ENCODE data around the gene NLRP13. TPM values are rescaled to one million over a fixed set of nuclear protein-coding genes. Genes with fewer than 3 reads are reported as not detected.

The NLRP13 gene
- total RNA-seq, 1 donor from 2014 or later = not detected

DNA sequence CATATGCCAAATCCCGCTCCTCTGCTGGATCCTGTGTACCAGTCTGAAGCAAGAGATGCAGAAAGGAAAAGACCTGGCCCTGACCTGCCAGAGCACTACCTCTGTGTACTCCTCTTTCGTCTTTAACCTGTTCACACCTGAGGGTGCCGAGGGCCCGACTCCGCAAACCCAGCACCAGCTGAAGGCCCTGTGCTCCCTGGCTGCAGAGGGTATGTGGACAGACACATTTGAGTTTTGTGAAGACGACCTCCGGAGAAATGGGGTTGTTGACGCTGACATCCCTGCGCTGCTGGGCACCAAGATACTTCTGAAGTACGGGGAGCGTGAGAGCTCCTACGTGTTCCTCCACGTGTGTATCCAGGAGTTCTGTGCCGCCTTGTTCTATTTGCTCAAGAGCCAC lies 73.7 kb downstream of the NLRP13 start:
- TF ChIP-seq, protein P1, sequence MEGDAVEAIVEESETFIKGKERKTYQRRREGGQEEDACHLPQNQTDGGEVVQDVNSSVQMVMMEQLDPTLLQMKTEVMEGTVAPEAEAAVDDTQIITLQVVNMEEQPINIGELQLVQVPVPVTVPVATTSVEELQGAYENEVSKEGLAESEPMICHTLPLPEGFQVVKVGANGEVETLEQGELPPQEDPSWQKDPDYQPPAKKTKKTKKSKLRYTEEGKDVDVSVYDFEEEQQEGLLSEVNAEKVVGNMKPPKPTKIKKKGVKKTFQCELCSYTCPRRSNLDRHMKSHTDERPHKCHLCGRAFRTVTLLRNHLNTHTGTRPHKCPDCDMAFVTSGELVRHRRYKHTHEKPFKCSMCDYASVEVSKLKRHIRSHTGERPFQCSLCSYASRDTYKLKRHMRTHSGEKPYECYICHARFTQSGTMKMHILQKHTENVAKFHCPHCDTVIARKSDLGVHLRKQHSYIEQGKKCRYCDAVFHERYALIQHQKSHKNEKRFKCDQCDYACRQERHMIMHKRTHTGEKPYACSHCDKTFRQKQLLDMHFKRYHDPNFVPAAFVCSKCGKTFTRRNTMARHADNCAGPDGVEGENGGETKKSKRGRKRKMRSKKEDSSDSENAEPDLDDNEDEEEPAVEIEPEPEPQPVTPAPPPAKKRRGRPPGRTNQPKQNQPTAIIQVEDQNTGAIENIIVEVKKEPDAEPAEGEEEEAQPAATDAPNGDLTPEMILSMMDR (IDR thresholded peaks at IDR 0.05) = no peak
- no peak for TF ChIP-seq POLR2AphosphoS5 (IDR thresholded peaks at IDR 0.05; ENCODE audit: insufficient read depth in 1 of 2, low read depth in 1 of 2)
- TF ChIP-seq POLR2A (IDR thresholded peaks at IDR 0.05) = no peak
- no peaks in the 10 kb centered on the region for H3K36me3 ChIP-seq
- H3K27me3 ChIP-seq = no peaks in the 10 kb centered on the region
- H3K27ac ChIP-seq = no peak overlapping the region
- no peaks in the 10 kb centered on the region for H3K9me3 ChIP-seq
- H3K4me1 ChIP-seq = no peaks in the 10 kb centered on the region
- DNase-seq (ENCODE audit: extremely low spot score in 2 of 2) = no peak
- H3K4me3 ChIP-seq = no peak overlapping the region
- intact Hi-C loops (cut with DNase I) = no loop called here

DNA sequence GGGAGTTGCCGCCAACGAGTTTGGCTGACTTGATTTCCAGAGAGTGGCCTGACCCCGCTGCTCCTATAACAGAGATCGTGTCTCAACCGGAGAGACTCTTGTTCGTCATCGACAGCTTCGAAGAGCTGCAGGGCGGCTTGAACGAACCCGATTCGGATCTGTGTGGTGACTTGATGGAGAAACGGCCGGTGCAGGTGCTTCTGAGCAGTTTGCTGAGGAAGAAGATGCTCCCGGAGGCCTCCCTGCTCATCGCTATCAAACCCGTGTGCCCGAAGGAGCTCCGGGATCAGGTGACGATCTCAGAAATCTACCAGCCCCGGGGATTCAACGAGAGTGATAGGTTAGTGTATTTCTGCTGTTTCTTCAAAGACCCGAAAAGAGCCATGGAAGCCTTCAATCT lies 74.2 kb downstream of the NLRP13 start:
- TF ChIP-seq, protein P1 (IDR thresholded peaks at IDR 0.05) = no peak
- TF ChIP-seq POLR2A (IDR thresholded peaks at IDR 0.05) (no peak), POLR2AphosphoS5 (IDR thresholded peaks at IDR 0.05; ENCODE audit: insufficient read depth in 1 of 2, low read depth in 1 of 2) (no peak)

DNA sequence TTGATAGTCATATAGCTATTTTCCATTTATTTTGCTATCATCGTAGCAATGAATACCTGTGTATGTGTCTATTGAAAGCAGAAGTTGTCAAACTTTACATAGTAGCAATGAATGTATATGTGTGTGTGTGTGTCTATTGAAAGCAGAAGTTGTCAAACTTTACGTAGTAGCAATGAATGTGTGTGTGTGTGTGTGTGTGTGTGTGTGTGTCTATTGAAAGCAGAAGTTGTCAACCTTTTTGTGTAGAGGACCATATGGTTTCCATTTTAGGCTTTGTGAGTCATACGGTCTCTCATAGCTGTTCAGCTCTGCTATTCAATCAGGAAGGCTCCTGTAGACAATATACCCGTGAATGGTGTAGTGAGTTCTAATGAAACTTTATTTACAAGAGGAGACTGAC lies 75.0 kb downstream of the NLRP13 start:
- H3K4me3 ChIP-seq = no peak overlapping the region
- no peaks in the 10 kb centered on the region for H3K4me1 ChIP-seq
- no peak for DNase-seq (ENCODE audit: extremely low spot score in 2 of 2)
- H3K27me3 ChIP-seq = no peaks in the 10 kb centered on the region
- intact Hi-C loops (cut with DNase I) = no loop called here
- TF ChIP-seq POLR2A (IDR thresholded peaks at IDR 0.05) = no peak
- TF ChIP-seq, protein P1 (IDR thresholded peaks at IDR 0.05) = no peak
- TF ChIP-seq POLR2AphosphoS5 (IDR thresholded peaks at IDR 0.05; ENCODE audit: insufficient read depth in 1 of 2, low read depth in 1 of 2) = no peak
- H3K27ac ChIP-seq = no peak overlapping the region
- no peaks in the 10 kb centered on the region for H3K36me3 ChIP-seq
- H3K9me3 ChIP-seq = no peaks in the 10 kb centered on the region

More for the DNA sequence above, 74.2 kb downstream of the NLRP13 start:
- Histone ChIP-seq H3K9me3 (no peaks in the 10 kb centered on the region), H3K27ac (no peak overlapping the region), H3K27me3 (no peaks in the 10 kb centered on the region), H3K36me3 (no peaks in the 10 kb centered on the region), H3K4me3 (no peak overlapping the region), H3K4me1 (no peaks in the 10 kb centered on the region)
- no peak for DNase-seq (ENCODE audit: extremely low spot score in 2 of 2)
- intact Hi-C loops (cut with DNase I) = no loop called here

DNA sequence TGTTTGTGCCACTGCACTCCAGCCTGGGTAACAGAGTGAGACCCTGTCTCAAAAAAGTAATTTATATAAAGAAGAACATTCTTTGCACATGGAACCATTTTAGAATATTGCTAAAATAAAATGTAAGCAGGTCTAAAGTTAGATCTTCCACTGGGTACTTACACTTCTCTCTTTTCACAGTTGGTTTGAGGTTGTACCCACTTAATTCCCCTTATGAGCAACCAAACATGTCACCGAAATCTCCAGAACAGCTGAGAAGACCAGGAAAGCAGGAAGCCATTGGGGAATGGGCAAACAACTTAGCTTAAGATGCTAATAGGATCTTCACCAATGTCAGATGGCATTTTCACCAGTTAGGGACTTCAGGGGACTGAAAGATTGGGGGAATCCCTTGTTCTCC lies 77.0 kb downstream of the NLRP13 start:
- Histone ChIP-seq H3K36me3 (no peaks in the 10 kb centered on the region), H3K9me3 (no peaks in the 10 kb centered on the region), H3K27me3 (no peaks in the 10 kb centered on the region), H3K4me3 (no peak overlapping the region), H3K4me1 (no peaks in the 10 kb centered on the region), H3K27ac (no peak overlapping the region)
- intact Hi-C loops (cut with DNase I) = no loop called here
- TF ChIP-seq POLR2A (IDR thresholded peaks at IDR 0.05) = no peak
- no peak for TF ChIP-seq POLR2AphosphoS5 (IDR thresholded peaks at IDR 0.05; ENCODE audit: insufficient read depth in 1 of 2, low read depth in 1 of 2)
- TF ChIP-seq, protein P1 (IDR thresholded peaks at IDR 0.05) = no peak
- DNase-seq (ENCODE audit: extremely low spot score in 2 of 2) = no peak

Other genes with a start within 250 kb of the NLRP13 start
- not detected for gene NLRP9, start 193.9 kb downstream of the NLRP13 start, total RNA-seq
- gene RFPL4A, start 173.2 kb downstream of the NLRP13 start, total RNA-seq = not detected
- gene RFPL4AL1, start 163.2 kb downstream of the NLRP13 start, total RNA-seq = not detected
- gene NLRP11, start 100.3 kb downstream of the NLRP13 start, total RNA-seq = not detected
- gene NLRP4, start 95.8 kb downstream of the NLRP13 start, total RNA-seq = not detected
- gene NLRP8, start 15.5 kb upstream of the NLRP13 start, total RNA-seq = not detected
- not detected for gene NLRP5, start 54.4 kb upstream of the NLRP13 start, total RNA-seq
- 13.5 TPM for gene ZNF787, start 189.0 kb upstream of the NLRP13 start, total RNA-seq
- gene ZNF444, start 209.0 kb upstream of the NLRP13 start, total RNA-seq = 28.7 TPM
- not detected for gene GALP, start 243.7 kb upstream of the NLRP13 start, total RNA-seq

Measured in vagina (tissue), 2 donors.